Mucosa of descending colon (tissue), 3 donors: Measurements from ENCODE around the gene TTC1. TPM values are rescaled to one million over a fixed set of nuclear protein-coding genes. Genes with fewer than 3 reads are reported as not detected.
A peak's percentile ranks its signal among the peaks of the same experiment; 100 is the strongest.

Experiments
- ATAC-seq: fragments of 200-7000 bp; cut with Tn5 transposase; one replicate; pipeline ENCODE4 v1.9.1; 2020; ENCODE audit warnings: mild to moderate bottlenecking, moderate library complexity
- DNase-seq, 3 donors: peaks; one replicate each; pipeline ENCODE4 v3.0.0-alpha.2; 2020
- H3K36me3 ChIP-seq: fragments of 200-600 bp; one replicate; pipeline ENCODE4 v1.8.0; 2021; ENCODE audit warnings: low read depth, mild to moderate bottlenecking
- H3K4me1 ChIP-seq: fragments of 200-600 bp; one replicate; pipeline ENCODE4 v1.8.0; 2021; ENCODE audit warnings: low read depth, mild to moderate bottlenecking
- H3K4me3 ChIP-seq: fragments of 200-600 bp; one replicate; pipeline ENCODE4 v1.8.0; 2021; ENCODE audit warnings: mild to moderate bottlenecking
- H3K9me3 ChIP-seq: fragments of 200-600 bp; one replicate; pipeline ENCODE4 v1.8.0; 2021; ENCODE audit warnings: mild to moderate bottlenecking
- CTCF ChIP-seq: fragments of 200-600 bp; IDR thresholded peaks from one replicate; pipeline ENCODE4 v1.8.0; 2022; ENCODE audit warnings: antibody characterized with exemption, mild to moderate bottlenecking
- intact Hi-C, 2 donors: fragments of 100-400 bp; cut with DNase I in 1 of 2; cut with micrococcal nuclease in 1 of 2; formaldehyde crosslinking; loops; one replicate each; pipeline versions ENCODE4 v1.11.0 to v1.11.1; 2022; cut with DNase I, micrococcal nuclease
- total RNA-seq, 3 donors: library from RNA; stranded (reverse); fragmentation: NEBNext Ultra II Directional in 2 of 3; extraction: Animal tissue kit (Norgen Biotek cat#: 25700) in 2 of 3; gene quantifications; one replicate each; pipeline versions ENCODE4 v1.2.1 to v1.2.4, GENCODE V29; 2021 to 2023
- donor health status: DM: no; HTN: no; CAD: no; lungs with moderate emphysema.
- donor health status: DM: no; HTN: no; CAD: no.
- donor health status: DM: no; HTN: yes; CAD: no.

Gene TTC1
- total RNA-seq, 3 donors from 2014 or later, result 42.6 to 54.7 (median 46.6) TPM

- Histone ChIP-seq H3K4me3 (no peak overlapping the region), H3K9me3 (no peaks in the 10 kb centered on the region), H3K4me1 (no peaks in the 10 kb centered on the region), H3K36me3 (no peaks in the 10 kb centered on the region)
- TF ChIP-seq CTCF, result no peak
- DNase-seq (no peak), ATAC-seq (no peak)
- intact Hi-C loops, result no loop called here
These were observed 21.9 kb downstream of the TTC1 start for GRCh38 chr5:160030631-160031377.

- Histone ChIP-seq H3K4me3 (no peak overlapping the region), H3K4me1 (no peaks in the 10 kb centered on the region), H3K36me3 (no peaks in the 10 kb centered on the region), H3K9me3 (no peaks in the 10 kb centered on the region)
- TF ChIP-seq CTCF, result no peak
- intact Hi-C loops, result no loop called here
- ATAC-seq (no peak), DNase-seq (no peak)
These were observed 24.8 kb downstream of the TTC1 start for GRCh38 chr5:160033546-160034252.

- no peak for TF ChIP-seq CTCF
- ATAC-seq (no peak), DNase-seq (no peak)
- H3K36me3 ChIP-seq, result no peaks in the 10 kb centered on the region
- H3K4me3 ChIP-seq, result no peak overlapping the region
- peaks cover 3% of the 10 kb centered on the region for H3K4me1 ChIP-seq
- no peaks in the 10 kb centered on the region for H3K9me3 ChIP-seq
- intact Hi-C loops, result no loop called here
These were observed 27.3 kb downstream of the TTC1 start for GRCh38 chr5:160036243-160036642.

- ATAC-seq (no peak), DNase-seq (no peak)
- Histone ChIP-seq H3K9me3 (no peaks in the 10 kb centered on the region), H3K4me3 (no peak overlapping the region), H3K4me1 (peaks cover 3% of the 10 kb centered on the region), H3K36me3 (no peaks in the 10 kb centered on the region)
- intact Hi-C loops, result no loop called here
- TF ChIP-seq CTCF, result no peak
These were observed 27.9 kb downstream of the TTC1 start for GRCh38 chr5:160036884-160037283.

GRCh38 chr5:160039810-160040470 lies 31.0 kb downstream of the TTC1 start:
- no peaks in the 10 kb centered on the region for H3K36me3 ChIP-seq
- ATAC-seq, result peak; percentile 93

More at GRCh38 chr5:160039810-160040470, 31.0 kb downstream of the TTC1 start:
- intact Hi-C loops, result no loop called here
- peaks cover 3% of the 10 kb centered on the region for H3K4me1 ChIP-seq
- no peak for DNase-seq
- H3K9me3 ChIP-seq, result no peaks in the 10 kb centered on the region
- no peak for TF ChIP-seq CTCF
- H3K4me3 ChIP-seq, result no peak overlapping the region
